ENCODE measurements around the gene CCDC81.
"Not testable (repeated sequence)": the region's sequence is repeated elsewhere in the genome, so short reads cannot be mapped to it uniquely, and the experiment has no call there.

The CCDC81 gene

DNA sequence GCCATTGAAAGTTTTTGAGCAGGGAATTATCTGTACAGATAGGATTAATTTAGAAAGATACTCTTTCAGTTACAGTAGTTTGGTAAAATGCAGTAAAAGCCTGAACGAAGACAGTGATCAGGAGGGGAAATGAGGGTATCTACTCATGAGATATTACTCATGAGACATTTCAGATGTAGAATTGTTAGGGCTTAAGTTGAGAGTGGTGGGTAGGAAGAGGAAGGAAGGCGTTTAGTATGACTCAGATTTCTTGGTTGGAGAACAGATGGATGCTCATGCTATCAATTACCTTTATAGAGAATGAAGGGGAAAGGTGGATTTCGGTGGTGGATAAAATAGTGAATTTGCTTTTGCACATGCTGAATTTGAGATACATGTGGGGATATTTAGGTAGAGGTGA is 15.8 kb downstream of the CCDC81 start:
- DNase-seq, result no peak

DNA sequence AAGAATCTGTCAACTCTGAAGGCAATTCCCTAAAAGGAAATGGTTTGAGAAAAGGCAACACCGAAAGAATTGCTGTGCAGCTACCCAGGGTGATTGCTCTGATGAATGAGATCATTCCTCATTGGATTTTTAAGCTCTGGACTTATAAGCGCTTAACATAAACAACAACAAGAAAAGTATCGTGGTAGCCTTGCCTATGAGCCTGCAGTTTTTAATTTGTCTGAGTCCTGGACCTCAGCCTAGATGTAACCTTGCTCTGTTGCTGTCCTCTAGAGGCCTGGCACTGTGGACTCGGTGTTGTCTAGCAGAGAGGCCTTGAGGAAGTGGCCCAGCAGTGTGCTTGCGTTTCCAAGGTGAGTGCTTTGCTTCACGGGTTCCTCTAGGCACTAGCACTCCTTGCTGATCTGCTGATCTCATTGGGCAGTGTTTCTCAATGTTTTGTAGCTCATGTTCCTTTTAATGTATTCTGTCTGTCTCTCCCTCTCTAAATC is 20.4 kb downstream of the CCDC81 start:
- DNase-seq, result no peak

DNA sequence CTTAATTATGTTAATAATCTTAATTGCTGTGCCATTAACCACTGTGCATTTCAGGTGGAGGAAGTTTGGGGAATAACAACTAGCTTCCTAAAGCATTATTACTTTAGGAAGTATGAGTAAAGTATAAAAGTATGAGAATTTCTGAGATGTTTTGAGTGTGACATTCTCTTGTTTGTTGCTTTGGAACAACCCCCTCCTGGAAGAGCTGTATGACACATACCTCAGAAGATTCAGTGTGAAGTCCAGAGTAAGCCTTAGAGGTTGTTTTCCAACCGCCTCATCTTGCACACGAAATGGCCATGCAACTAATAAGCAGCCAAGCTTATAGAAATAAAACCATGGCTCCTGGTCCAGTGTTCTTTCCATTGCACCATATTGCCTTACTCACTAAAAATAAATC is 21.7 kb downstream of the CCDC81 start:
- no peak for DNase-seq

DNA sequence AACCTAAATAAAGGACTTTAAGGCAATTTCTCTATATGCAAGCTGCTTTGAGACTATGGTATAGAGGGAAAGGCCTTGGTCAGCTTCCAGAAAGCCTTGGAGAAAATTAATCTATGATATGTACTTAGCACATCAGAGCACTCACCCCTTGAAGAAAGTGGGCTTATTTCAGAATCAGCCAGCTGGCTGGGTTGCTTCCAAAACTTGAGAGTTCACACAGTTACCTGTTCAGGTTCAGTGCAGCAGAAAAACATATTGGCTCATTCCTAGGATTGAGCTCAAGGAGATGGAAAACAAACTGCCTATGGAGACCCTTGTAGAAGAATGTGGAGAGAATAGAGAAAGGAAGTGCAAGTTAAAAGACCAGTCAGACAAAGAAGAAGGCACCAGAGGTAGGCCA is 22.7 kb downstream of the CCDC81 start:
- no peak for DNase-seq

DNA sequence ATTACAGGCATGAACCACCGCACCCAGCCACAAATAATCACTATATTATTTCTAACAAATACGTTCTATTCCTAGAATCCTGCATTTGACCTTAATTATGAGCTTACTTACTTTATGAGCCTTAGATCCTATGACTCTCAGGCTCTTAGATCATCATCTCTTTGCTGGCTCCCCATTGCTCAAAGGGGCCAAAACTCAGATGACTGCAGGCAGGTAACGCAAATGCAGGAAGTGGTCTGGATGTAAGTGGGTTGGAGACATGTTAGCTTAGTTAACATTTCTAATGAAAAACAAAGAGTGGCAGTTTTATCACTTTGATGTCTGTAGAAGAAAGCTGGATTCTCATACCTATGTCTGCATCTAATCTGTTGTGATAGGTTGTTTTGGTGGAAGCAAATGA is 23.4 kb downstream of the CCDC81 start:
- DNase-seq, result no peak

DNA sequence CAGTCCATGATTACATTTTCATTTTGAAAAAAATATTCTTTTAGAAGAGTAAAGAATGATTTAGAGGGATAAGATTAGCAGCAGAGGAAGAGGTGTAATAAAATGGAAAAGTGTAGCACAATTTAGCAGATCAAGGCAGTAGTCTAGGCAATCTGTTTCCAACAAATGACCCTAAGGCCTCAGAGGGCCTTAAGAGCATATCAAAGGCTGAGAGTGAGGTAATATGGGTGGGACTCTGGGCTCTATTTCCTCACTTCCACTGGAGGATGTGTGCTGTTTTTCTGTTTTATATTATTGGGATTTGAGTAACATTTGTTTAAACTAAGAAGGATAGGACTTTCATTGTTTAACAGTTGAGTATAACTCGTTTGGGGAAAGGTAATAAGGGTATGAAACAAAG is 28.8 kb downstream of the CCDC81 start:
- DNase-seq, result no peak

DNA sequence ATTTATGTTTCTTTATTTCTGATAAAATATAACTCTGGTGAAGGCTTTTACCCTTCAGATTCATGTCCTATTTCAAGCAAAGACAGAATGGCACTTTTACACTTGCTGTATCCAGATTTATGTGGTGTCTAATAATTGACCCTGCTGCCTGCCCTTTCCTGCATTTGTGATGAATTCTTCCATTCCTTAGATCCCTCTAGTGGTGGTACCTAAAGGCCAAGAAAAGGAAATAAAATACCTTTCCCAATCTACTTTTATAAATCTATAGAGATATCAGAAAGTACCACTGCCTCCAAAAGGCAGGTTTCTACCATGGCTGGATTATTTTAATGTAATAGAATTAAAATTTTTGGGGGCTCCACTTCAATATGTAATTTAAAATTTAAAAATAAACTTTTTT is 34.2 kb downstream of the CCDC81 start:
- DNase-seq, result no peak

DNA sequence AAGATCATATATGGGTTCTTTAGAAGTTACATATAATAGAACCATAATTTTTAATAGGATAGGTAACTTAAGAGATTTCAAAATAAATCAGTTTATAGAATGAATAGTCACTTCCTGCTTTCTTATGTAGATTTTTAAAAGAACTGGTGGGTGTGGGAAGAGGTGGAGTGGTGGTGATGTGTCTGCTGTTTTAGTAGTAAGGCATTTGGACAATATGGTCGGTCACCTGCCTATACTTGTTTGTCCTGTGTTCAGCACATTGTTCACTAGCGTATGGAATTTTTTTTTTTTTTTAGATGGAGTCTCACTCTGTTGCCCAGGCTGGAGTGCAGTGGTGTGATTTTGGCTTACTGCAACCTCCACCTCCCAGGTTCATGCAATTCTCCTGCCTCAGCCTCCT is 39.3 kb downstream of the CCDC81 start:
- no peak for DNase-seq

DNA sequence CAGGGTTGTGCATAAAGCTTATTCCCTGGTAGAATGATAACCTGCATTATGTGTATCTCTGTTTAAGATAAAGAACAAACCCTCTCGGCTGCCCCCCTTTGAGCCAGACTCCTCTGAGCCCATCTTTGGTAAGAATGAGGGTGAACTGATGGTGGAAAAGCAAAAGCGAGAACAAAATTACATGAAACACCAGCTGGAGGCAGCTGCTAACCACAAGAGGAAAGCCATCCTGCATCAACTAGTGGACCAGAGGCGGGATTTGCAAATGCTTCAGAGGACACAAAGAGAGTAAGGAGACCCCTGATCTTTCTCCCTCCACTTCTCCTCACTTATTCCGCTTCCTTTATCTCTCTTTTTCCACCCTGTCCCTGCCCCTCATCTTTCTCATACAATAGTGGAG is 40.3 kb downstream of the CCDC81 start:
- no peak for DNase-seq

DNA sequence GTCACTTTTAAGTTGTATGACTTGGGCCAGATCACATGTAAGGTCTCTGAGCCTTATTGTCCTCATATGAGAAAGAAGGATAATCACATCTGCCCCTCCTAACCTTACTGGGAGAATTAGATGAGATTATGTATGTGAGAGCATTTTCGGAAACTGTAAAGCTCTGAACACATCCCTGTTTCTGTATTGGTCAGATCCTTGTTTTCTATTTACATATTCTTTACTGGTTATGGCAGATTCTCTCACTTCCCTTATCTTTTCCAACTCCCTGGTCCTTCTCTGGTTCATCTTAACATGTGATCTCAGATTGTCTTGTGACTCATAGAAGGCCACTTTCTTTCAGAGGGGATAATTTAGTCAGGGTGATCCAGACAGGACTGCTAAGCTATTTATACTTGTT is 41.8 kb downstream of the CCDC81 start:
- no peak for DNase-seq

DNA sequence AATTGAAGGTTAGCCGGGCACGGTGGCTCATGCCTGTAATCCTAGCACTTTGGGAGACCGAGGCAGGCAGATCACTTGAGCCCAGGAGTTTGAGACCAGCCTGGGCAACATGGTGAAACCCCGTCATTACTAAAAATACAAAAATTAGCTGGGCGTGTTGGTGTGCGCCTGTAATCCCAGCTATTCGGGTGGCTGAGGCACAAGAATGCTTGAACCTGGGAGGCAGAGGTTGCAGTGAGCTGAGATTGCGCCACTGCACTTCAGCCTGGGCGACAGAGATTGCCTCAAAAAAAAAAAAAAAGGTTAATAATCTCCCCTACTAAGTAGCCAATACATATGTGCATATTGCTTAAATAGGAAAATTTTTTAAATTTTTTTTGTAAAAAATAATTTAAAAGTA is 42.3 kb downstream of the CCDC81 start:
- DNase-seq, result not testable (repeated sequence)

DNA sequence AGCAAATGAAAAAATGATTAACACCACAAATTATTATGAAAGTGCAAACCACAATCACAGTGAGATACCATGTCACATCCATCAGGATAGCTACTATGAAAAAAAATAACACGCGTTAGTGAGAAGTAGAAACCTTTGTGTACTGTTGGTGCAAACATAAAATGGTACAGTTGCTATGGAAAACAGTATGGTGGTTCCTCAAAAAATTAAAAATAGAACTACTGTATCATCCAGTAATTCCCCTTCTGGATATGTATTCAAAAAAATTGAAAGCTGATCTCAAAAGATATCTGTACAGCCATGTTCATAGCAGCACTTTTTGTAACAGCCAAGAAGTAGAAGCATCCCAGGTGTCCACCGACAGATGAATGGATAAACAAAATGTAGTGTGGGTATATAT is 43.4 kb downstream of the CCDC81 start:
- no peak for DNase-seq

DNA sequence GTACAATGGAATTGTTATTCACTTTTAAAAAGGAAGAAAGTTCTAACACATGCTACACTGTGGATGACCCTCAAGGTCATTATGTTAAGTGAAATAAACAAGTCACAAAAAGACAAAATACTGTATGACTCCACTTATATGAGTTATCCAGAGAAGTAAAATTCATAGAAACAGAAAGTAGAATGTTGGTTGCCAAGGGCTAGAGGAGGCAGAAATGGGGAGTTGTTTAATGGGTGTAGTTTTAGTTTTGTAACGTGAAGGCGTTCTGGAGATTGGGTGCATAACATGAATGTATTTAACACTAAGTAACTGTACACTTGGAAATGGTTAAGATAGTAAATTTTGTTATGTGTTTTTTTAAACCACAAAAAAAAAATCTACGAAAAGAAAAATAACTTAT is 43.8 kb downstream of the CCDC81 start:
- DNase-seq, result no peak

DNA sequence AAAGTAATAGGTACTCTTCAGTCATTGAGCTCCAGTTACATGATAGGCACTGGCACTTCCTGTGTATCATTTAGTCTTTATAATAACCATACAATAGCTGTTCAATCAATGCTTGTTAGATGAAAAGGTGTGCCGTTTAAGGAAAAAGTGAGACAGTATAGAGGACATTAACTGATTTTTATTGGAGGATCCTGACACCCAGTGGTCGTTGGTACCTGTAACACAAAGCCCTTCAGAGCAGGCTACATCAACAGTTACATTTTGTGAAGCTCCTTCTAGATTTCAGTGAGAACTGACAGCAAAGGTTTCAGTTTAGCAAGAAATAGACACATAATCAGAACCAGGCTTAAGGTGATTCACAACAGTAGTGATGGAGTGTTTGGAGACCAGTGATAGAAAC is 44.2 kb downstream of the CCDC81 start:
- DNase-seq, result no peak

DNA sequence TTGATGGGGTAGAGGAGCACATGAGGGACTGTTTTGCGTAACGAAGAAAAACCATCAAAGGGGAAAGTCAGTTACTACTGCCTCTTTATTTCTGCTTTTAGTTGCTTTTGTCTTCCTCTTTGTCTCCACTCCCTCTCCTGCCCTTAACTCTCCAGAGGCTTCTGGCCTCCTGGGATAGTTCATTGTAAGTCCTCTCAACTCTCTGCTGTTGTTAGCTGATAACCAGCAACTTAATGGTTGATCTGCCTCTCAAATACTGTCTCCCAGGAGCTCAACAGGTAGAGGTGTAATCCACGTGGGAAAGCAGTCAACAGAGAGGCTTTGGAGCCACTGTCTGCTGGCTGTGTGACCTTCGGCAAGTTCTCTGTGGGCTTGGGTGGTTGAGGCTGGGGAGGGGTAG is 47.3 kb downstream of the CCDC81 start:
- no peak for DNase-seq

DNA sequence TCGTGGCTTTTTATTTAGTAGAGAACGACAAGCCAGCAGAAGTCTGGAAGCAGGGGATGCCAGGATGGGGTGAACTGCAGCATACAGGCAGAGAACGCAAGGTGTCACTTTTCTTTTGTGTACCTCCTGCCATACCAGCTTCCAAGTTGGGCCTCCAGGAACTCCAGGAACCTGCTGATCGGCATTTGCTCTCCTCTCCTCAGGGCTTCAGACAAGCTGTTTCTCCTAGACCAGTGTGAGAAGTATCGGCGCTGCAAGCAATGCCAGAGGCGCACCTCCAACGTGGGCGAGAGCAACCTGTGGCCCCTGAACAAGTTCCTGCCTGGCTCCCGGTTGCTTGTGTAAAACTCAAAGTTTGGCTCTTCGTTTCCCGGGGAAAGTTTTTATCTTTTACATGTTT is 47.7 kb downstream of the CCDC81 start:
- no peak for DNase-seq

DNA sequence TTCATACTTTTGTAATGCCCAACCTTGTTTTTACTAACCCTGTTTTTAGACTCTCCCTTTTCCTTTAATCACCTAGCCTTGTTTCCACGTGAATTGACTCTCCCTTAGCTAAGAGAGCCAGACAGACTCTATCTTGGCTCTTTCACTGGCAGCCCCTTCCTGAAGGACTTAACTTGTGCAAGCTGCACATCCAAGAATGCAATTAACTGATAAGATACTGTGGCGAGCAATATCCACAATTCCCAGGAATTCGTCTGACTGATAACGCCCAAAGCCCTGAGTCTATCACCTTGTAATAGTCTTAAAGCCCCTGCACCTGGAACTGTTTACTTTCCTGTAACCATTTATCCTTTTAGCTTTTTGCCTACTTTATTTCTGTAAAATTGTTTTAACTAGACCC is 48.8 kb downstream of the CCDC81 start:
- DNase-seq, result not testable (repeated sequence)

DNA sequence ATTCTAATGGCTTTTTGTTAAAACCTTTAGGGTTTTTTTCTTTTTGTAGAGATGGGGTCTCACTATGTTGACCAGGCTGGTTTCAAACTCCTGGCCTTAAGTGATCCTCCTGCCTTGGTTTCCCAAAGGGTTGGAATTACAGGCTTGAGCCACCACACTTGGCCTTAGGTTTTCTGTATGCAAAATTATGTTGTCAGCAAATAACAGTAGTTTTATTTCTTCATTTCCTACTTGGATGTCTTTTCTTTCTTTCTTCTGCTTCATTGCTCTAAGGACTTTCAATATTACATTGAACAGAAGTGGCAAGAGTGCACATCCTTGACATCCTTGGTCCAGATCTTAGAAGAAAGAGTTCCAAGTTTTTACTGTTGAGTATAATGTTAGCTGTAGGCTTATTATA is 52.8 kb downstream of the CCDC81 start:
- no peak for DNase-seq

DNA sequence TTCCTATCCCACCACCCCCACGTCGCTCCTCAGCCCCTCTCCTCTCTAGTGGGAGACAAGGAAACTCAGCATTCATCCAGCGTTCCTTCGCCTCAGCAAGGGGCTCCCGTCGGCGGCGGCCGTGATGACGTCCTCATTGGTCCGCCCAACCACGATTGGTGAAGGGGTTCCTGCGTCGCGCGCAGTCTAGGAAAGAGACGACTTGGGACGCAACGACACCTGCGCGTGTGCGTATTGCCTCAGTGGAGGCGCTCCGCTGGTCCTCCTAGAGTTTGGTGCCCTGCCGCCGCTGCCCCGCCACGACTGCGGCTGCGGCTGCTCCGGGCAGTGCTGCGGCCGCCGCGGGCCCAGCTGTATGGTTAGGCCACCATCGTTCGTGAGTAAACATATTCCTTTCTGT is 56.6 kb downstream of the CCDC81 start:
- no peak for DNase-seq

DNA sequence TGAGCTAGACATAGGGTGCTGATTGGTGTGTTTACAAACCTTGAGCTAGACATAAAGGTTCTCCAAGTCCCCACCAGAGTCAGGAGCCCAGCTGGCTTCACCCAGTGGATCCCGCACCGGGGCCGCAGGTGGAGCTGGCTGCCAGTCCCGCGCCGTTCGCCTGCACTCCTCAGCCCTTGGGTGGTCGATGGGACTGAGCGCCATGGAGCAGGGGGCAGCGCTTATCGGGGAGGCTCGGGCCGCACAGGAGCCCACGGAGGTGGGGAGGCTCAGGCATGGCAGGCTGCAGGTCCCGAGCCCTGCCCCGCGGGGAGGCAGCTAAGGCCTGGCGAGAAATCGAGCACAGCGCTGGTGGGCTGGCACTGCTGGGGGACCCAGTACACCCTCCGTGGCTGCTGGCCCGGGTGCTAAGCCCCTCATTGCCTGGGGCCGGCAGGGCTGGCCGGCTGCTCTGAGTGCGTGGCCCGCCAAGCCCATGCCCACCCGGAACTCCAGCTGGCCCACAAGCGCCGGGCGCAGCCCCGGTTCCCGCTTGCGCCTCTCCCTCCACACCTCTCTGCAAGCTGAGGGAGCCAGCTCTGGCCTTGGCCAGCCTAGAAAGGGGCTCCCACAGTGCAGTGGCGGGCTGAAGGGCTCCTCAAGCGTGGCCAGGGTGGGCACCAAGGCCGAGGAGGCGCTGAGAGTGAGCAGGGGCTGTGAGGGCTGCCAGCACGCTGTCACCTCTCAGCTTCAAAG is 58.8 kb downstream of the CCDC81 start:
- DNase-seq, result not testable (repeated sequence)

DNA sequence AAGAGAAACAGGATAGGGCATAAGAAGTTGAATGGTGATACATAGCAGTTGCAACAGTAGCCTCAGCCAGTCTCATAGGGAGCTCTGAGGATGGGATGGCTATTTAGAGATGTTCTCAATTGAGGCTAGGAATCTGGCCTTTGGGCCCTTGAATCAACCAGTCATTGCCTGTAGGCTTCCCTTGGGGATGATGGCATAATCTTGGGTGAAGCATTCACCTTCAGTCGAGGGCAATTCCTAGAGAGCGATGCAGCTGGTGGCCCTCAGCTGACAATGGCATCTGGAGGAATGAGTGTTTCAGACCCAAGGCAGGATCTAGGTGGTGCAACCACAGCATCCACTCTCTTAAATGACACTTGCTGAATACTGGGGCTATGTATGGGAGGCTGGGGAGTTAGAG is 61.0 kb downstream of the CCDC81 start:
- no peak for DNase-seq

DNA sequence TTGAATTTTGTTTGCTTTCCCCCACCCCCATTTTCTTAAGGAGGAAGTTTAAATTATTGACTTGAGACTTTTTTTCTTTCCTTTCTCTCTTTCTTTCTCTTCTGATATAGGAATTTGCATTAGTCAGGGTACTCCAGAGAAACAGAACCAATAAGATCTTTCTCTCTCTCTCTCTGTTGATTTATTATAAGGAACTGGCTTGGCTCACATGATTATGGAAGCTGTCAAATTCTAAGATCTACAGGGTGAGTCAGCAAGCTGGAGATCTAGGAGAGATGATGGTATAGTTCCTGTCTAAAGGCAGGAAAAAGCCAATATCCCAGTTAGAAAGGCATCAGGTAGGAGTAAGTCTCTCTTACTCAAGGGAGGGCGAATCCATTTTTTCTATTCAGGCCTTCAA is 64.0 kb downstream of the CCDC81 start:
- no peak for DNase-seq

DNA sequence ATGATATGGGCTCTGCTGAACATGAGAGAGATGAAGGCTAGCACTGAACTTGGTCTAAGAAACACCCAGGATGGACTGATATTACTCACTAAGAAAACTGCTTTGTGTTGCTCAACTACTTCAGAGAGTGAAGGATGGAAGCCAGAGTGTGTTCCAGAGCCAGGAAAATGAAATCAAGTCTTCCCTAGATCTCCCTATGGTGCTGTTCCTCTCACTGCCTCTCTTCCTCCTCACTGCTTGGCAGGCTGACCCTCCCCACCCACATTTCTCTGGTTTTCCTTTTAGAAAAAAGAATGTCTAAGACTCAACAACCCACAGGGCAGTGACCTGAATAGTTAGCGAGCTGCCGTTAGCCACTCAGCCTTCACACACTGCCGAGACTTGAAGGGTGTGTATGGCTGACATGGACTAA is 65.6 kb downstream of the CCDC81 start:
- no peak for DNase-seq

DNA sequence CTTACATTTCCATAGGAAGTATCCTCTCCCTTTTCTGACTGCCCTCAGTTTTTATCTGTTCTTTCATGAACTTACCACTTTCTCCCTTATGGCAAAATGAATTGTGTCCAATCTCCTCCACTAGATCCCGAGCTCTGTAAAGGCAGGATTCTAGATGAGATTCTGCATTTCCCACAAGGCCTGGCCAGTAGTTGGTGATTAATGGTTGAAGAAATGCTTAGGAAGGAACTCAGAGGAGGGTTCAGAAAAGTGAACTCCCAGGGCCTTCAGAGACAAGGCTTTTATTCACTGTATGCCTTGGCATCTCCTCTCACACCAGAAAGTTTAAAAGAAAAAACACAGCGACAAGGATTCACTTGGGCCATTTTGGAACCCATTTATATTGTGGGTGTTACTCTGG is 66.2 kb downstream of the CCDC81 start:
- DNase-seq, result no peak

DNA sequence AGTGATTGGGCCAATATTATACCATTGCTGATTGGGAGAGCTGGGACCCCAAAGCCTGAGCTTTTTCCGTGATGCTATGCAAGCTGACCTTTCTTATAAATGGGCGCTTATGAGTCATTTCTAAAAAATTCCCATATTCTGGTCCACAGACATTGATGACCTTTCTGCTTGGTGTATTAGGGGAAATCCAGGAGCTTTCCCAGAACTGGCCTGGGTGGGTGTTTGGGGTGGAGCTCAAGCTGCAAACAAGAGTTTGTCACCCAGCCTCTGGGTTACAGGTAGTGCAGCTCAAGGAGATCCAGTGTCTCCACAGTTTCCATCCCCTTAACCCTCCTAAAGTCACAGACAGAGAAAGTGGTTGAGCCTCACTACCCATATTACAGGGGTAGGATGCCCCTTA is 67.7 kb downstream of the CCDC81 start:
- no peak for DNase-seq

Data from stimulated activated CD4-positive, alpha-beta T cell treated with anti-CD3 and anti-CD28 coated beads, Interleukin-4, amount 100 ng/mL, for 1 hour (primary cell).